ENCODE measurements around the gene IFI27L1. TPM values are rescaled to one million over a fixed set of nuclear protein-coding genes. Genes with fewer than 3 reads are reported as not detected.

Gene IFI27L1
- polyA plus RNA-seq (2013, experiment 1 of 2), result 39.8 TPM
- 38.1 TPM for polyA plus RNA-seq (2013, experiment 2 of 2)

GRCh38 chr14:94080621-94081385 lies at the start of gene IFI27L1, which contains the start of gene DDX24:
IFI27L1 (plus strand) TSS chr14:94081310; CDS start chr14:94096938, 15,628 bp downstream.
DDX24 (minus strand) TSS chr14:94081202; CDS start chr14:94079742, 1,460 bp downstream.
- Histone ChIP-seq H2BK120ac (ENCODE audit: low read depth, low read length) (no peak within 1 kb of the TSS), H3K4me2 (ENCODE audit: insufficient read depth, low read length, poor library complexity, severe bottlenecking) (peak within 1 kb of the TSS; percentile 58), H3K27ac (replicated peaks; ENCODE audit: low read length) (peak within 1 kb of the TSS; percentile 40), H3K14ac (ENCODE audit: low read length) (peak within 1 kb of the TSS; percentile 98), H2BK15ac (ENCODE audit: low read length) (no peak within 1 kb of the TSS), H3K9ac (ENCODE audit: low read depth, low read length, poor library complexity) (peak within 1 kb of the TSS; percentile 94), H2AFZ (ENCODE audit: low read length) (peak within 1 kb of the TSS; percentile 93), H2BK12ac (ENCODE audit: low read length) (no peak within 1 kb of the TSS), H3K9me3 (replicated peaks in 1 of 2; ENCODE audit: control insufficient read depth in 2 of 2, insufficient read depth in 1 of 2, low read depth in 1 of 2, low read length in 2 of 2) (peaks cover 0 to 44% of the 10 kb centered on the region in 2 donors), H3K23ac (ENCODE audit: low read depth, low read length, poor library complexity) (peak within 1 kb of the TSS; percentile 90), H3K4ac (ENCODE audit: low read length) (no peak within 1 kb of the TSS), H3K18ac (ENCODE audit: low read length) (peak within 1 kb of the TSS; percentile 89), H3K4me3 (ENCODE audit: low read length in 2 of 2) (peak within 1 kb of the TSS; percentile 92 to 98), H3K36me3 (replicated peaks in 1 of 2; ENCODE audit: control insufficient read depth in 2 of 2, insufficient read depth in 2 of 2, low read length in 2 of 2) (peaks cover 11 to 39% of the 10 kb centered on the region in 2 donors), H2BK5ac (ENCODE audit: low read length) (no peak within 1 kb of the TSS), H3K4me1 (ENCODE audit: control insufficient read depth in 2 of 2, insufficient read depth in 1 of 2, low read depth in 1 of 2, low read length in 2 of 2) (peaks cover 4 to 8% of the 10 kb centered on the region in 2 donors), H3K79me1 (ENCODE audit: low read depth, low read length) (peaks cover 8% of the 10 kb centered on the region), H2AK5ac (ENCODE audit: low read depth, low read length) (peak within 1 kb of the TSS; percentile 51), H4K91ac (ENCODE audit: low read depth, low read length, poor library complexity) (no peak within 1 kb of the TSS), H4K8ac (ENCODE audit: low read depth, low read length) (no peak within 1 kb of the TSS), H3K27me3 (ENCODE audit: control insufficient read depth in 3 of 3, insufficient read depth in 3 of 3, low read depth in 1 of 3, low read length in 3 of 3) (no peaks in the 10 kb centered on the region)
- DNase-seq (ENCODE audit: low spot score), result peak; percentile 89
- WGBS, 2 donors (ENCODE audit: extremely low coverage in 2 of 2, insufficient read length in 2 of 2, insufficient replicate concordance in 1 of 2), result no CpG with 5 or more reads among the region's 77 CpGs

DNA sequence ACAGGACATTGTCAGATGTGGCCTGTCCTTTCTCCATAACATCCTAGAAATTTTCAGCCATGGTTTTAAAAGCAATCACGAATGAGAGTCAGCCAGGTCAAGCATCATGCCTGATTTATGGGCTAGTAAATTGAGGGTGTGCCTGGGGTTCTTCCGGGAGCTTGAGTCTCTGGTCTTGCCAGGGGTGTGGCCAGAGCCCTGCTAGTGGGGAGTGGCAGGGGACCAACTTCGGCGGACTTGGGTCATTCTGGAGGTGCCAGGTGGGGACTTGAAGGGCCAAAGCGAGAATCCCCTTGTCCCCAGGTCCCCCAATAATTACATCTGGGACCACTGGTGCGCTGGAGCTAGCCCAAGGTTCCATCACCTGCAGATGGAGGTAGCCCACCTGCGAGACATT lies 49.2 kb upstream of the IFI27L1 start:
- no peak for DNase-seq (ENCODE audit: low spot score)

GRCh38 chr14:94034886-94035285 lies 46.2 kb upstream of the IFI27L1 start:
- no peak overlapping the region for H3K9ac ChIP-seq (ENCODE audit: low read depth, low read length, poor library complexity)
- H3K9me3 ChIP-seq (replicated peaks in 1 of 2; ENCODE audit: control insufficient read depth in 2 of 2, insufficient read depth in 1 of 2, low read depth in 1 of 2, low read length in 2 of 2), result peaks cover 2 to 4% of the 10 kb centered on the region in 2 donors
- no peak overlapping the region for H3K23ac ChIP-seq (ENCODE audit: low read depth, low read length, poor library complexity)

More for the DNA sequence above, 49.2 kb upstream of the IFI27L1 start:
- no peak overlapping the region for H2BK120ac ChIP-seq (ENCODE audit: low read depth, low read length)
- H3K9me3 ChIP-seq (replicated peaks in 1 of 2; ENCODE audit: control insufficient read depth in 2 of 2, insufficient read depth in 1 of 2, low read depth in 1 of 2, low read length in 2 of 2), result peaks cover 2 to 4% of the 10 kb centered on the region in 2 donors
- H3K9ac ChIP-seq (ENCODE audit: low read depth, low read length, poor library complexity), result no peak overlapping the region
- no peak overlapping the region for H3K4me2 ChIP-seq (ENCODE audit: insufficient read depth, low read length, poor library complexity, severe bottlenecking)
- no peaks in the 10 kb centered on the region for H3K27me3 ChIP-seq (ENCODE audit: control insufficient read depth in 3 of 3, insufficient read depth in 3 of 3, low read depth in 1 of 3, low read length in 3 of 3)
- H3K18ac ChIP-seq (ENCODE audit: low read length), result no peak overlapping the region
- no peak overlapping the region for H2BK12ac ChIP-seq (ENCODE audit: low read length)
- WGBS, 2 donors (ENCODE audit: extremely low coverage in 2 of 2, insufficient read length in 2 of 2, insufficient replicate concordance in 1 of 2), result no CpG with 5 or more reads among the region's 7 CpGs
- no peak overlapping the region for H4K91ac ChIP-seq (ENCODE audit: low read depth, low read length, poor library complexity)
- H2AFZ ChIP-seq (ENCODE audit: low read length), result no peak overlapping the region
- peaks cover 1 to 4% of the 10 kb centered on the region in 2 donors for H3K4me1 ChIP-seq (ENCODE audit: control insufficient read depth in 2 of 2, insufficient read depth in 1 of 2, low read depth in 1 of 2, low read length in 2 of 2)
- no peaks in the 10 kb centered on the region for H3K79me1 ChIP-seq (ENCODE audit: low read depth, low read length)
- H4K8ac ChIP-seq (ENCODE audit: low read depth, low read length), result no peak overlapping the region
- no peak overlapping the region for H3K27ac ChIP-seq (replicated peaks; ENCODE audit: low read length)
- H3K23ac ChIP-seq (ENCODE audit: low read depth, low read length, poor library complexity), result no peak overlapping the region
- H3K14ac ChIP-seq (ENCODE audit: low read length), result no peak overlapping the region
- H2BK5ac ChIP-seq (ENCODE audit: low read length), result no peak overlapping the region
- H3K4me3 ChIP-seq (ENCODE audit: low read length in 2 of 2), result no peak overlapping the region
- H2AK5ac ChIP-seq (ENCODE audit: low read depth, low read length), result no peak overlapping the region
- H2BK15ac ChIP-seq (ENCODE audit: low read length), result no peak overlapping the region
- no peaks in the 10 kb centered on the region for H3K36me3 ChIP-seq (replicated peaks in 1 of 2; ENCODE audit: control insufficient read depth in 2 of 2, insufficient read depth in 2 of 2, low read length in 2 of 2)
- no peak overlapping the region for H3K4ac ChIP-seq (ENCODE audit: low read length)

More at GRCh38 chr14:94034886-94035285, 46.2 kb upstream of the IFI27L1 start:
- Histone ChIP-seq H3K14ac (ENCODE audit: low read length) (no peak overlapping the region), H2AFZ (ENCODE audit: low read length) (no peak overlapping the region), H3K18ac (ENCODE audit: low read length) (no peak overlapping the region), H3K4me1 (ENCODE audit: control insufficient read depth in 2 of 2, insufficient read depth in 1 of 2, low read depth in 1 of 2, low read length in 2 of 2) (peaks cover 0 to 2% of the 10 kb centered on the region in 2 donors), H2AK5ac (ENCODE audit: low read depth, low read length) (no peak overlapping the region), H3K4ac (ENCODE audit: low read length) (no peak overlapping the region), H3K4me3 (ENCODE audit: low read length in 2 of 2) (no peak overlapping the region), H4K8ac (ENCODE audit: low read depth, low read length) (no peak overlapping the region), H3K79me1 (ENCODE audit: low read depth, low read length) (peaks cover 2% of the 10 kb centered on the region), H2BK5ac (ENCODE audit: low read length) (no peak overlapping the region), H3K27ac (replicated peaks; ENCODE audit: low read length) (no peak overlapping the region), H2BK12ac (ENCODE audit: low read length) (no peak overlapping the region), H3K27me3 (ENCODE audit: control insufficient read depth in 3 of 3, insufficient read depth in 3 of 3, low read depth in 1 of 3, low read length in 3 of 3) (no peaks in the 10 kb centered on the region), H2BK15ac (ENCODE audit: low read length) (no peak overlapping the region), H4K91ac (ENCODE audit: low read depth, low read length, poor library complexity) (no peak overlapping the region), H3K4me2 (ENCODE audit: insufficient read depth, low read length, poor library complexity, severe bottlenecking) (no peak overlapping the region), H3K36me3 (replicated peaks in 1 of 2; ENCODE audit: control insufficient read depth in 2 of 2, insufficient read depth in 2 of 2, low read length in 2 of 2) (peaks cover 0 to 4% of the 10 kb centered on the region in 2 donors), H2BK120ac (ENCODE audit: low read depth, low read length) (no peak overlapping the region)
- no CpG with 5 or more reads among the region's 3 CpGs for WGBS, 2 donors (ENCODE audit: extremely low coverage in 2 of 2, insufficient read length in 2 of 2, insufficient replicate concordance in 1 of 2)
- DNase-seq (ENCODE audit: low spot score), result no peak

Data from neuronal stem cell (in vitro differentiated cells).